D721Med (cell line): ENCODE measurements around the gene GTF2A2.

Source experiments
- DNase-seq: peaks from one replicate; pipeline ENCODE4 v3.0.0; 2011; ENCODE audit warnings: low spot score; ENCODE audit not compliant: insufficient read length
- FAIRE-seq: peaks from 2 replicates; lab custom pipeline; 2011; peaks lifted over from hg19 to GRCh38; lab: Jason Lieb, UNC
- TF ChIP-seq, protein P1 (sequence below): IDR thresholded peaks from 2 replicates; pipeline ENCODE4 v1.5.1; 2012; ENCODE audit warnings: mild to moderate bottlenecking, control low read depth; ENCODE audit not compliant: insufficient read depth; ENCODE audit errors: missing control alignments

GTF2A2 gene

DNA sequence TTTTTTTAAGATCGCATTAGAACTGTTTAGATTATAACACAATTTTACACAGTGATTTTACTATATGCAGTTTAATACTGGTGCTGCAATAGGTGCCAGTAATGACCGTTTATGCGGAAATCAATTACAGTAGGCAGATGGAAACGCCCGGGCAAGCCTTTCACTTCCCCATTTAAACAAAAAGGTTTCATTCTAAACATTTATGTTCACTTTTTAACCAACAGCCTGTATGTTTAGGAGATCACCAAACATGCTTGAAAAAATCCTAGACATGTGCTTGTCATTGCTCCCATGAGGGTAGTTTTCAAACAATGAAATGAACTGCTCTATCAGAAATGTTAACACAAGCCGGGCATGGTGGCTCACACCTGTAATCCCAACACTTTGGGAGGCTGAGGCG, 29.1 kb upstream of the GTF2A2 start:
- DNase-seq = no peak
- TF ChIP-seq, protein P1, sequence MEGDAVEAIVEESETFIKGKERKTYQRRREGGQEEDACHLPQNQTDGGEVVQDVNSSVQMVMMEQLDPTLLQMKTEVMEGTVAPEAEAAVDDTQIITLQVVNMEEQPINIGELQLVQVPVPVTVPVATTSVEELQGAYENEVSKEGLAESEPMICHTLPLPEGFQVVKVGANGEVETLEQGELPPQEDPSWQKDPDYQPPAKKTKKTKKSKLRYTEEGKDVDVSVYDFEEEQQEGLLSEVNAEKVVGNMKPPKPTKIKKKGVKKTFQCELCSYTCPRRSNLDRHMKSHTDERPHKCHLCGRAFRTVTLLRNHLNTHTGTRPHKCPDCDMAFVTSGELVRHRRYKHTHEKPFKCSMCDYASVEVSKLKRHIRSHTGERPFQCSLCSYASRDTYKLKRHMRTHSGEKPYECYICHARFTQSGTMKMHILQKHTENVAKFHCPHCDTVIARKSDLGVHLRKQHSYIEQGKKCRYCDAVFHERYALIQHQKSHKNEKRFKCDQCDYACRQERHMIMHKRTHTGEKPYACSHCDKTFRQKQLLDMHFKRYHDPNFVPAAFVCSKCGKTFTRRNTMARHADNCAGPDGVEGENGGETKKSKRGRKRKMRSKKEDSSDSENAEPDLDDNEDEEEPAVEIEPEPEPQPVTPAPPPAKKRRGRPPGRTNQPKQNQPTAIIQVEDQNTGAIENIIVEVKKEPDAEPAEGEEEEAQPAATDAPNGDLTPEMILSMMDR = no peak
- no peak for FAIRE-seq

DNA sequence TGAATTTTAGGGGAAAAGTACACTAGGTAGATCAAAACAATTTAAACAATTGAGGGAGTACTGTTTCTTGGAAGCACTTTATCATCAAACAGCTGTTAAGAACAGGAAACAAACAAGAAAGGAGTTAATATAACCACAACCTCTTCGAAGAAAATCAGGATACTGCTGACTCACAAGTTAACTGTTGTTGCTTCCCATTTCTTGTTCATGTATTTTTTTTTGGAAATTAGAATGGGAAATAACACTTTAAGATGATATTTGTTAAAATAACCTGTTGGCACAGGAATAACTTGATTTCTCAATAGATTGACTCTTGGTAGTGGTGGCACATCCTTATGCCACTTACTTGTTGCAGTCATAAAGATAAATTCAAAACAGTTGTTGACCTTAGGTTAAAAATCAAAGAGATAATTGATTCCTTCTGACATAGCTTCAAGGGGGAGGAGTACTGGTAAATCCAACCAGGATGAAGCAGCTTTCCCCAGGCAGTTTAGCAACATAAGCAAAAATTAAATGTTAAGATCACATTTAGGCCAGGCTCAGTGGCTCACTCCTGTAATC, 28.5 kb upstream of the GTF2A2 start:
- FAIRE-seq = no peak
- TF ChIP-seq, protein P1 = no peak
- no peak for DNase-seq

DNA sequence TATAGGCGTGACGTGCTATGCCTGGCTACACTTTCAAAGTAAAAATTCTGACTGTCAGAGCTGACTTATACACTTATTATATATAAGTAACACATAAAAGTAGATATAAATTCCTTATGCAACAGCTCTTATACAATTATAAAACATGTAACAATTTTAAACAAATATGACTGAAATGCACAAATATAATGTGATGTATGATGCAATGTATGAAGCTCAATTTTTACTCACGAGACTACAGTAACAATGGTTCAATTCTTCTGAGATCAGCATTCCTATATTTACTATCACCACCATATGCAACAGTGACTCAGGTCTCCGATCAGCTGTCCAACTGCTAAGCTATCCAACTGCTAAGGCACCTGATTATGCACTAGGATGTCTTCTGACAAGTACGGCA, 23.6 kb upstream of the GTF2A2 start:
- FAIRE-seq (no peak), DNase-seq (no peak)
- TF ChIP-seq, protein P1 = no peak

DNA sequence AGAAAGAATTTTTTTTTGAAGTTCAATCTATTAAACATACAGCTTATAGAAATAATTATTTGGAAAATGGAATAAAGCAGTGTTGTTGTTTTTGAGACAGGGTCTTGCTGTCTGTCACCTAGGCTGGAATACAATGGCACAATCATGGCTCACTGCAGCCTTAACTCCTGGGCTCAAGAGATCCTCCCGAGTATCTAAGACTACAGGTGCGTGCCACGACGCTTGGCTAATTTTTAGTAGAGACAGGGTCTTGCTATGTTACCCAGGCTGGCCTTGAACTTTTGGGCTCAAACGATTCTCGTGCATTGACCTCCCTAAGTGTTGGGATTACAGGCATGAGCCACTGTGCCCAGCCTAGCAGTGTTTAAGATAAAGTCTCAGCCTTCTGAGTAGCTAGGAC, 23.0 kb upstream of the GTF2A2 start:
- FAIRE-seq (no peak), DNase-seq (no peak)
- TF ChIP-seq, protein P1 = no peak

DNA sequence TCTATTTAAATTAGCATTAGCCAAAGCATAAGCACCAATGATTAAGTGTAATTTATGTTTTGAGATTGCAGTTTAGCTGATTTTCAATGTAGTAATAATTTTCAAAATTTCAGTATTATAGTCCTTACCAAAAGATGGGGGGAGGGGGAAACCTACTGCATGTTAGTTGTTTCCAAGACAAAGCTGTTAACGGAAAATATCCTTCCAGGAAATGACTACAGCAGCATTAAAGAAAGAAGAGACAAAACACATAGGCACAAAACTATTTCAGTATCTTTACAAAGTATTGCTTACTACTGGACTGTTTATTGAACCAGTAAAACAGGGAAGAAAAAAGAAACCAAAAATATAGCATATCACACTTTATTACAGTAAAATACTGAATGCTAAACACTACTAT, 21.3 kb upstream of the GTF2A2 start:
- TF ChIP-seq, protein P1 = no peak
- FAIRE-seq (no peak), DNase-seq (no peak)

DNA sequence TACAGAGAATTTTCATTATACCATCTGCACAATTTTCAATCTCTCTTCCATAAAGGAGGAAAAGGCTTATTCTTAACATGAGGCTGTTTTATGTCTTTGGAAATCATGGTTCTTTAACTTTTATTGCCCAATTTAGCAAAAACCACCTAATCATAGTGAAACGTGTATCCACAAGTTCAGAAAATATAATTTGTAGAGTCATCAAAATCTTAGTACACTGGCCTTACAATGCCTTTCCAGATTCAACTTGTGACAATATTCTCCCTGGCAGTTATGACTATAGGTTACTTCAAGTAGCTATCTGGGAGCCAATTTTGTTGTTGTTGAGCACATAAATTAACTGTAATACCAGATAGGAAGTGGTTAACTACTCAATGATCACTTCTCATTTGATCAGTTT, 20.9 kb upstream of the GTF2A2 start:
- DNase-seq (no peak), FAIRE-seq (no peak)
- TF ChIP-seq, protein P1 = no peak

DNA sequence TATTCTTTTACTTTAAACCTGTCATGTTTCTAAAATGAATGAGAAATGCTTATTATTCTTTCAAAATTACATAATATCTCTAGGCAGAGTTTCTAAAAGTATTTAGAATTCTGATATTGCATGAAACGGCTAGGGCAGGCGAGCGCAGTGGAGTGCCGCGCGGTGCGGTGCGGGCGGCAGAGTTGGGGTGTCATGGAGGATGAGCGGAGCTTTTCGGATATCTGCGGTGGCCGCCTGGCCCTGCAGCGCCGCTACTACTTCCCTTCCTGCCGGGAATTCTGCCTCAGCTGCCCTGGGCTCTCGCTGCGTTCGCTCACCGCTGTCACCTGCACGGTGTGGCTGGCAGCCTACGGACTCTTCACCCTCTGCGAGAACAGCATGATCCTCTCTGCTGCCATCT, 19.2 kb upstream of the GTF2A2 start:
- TF ChIP-seq, protein P1 = no peak

More for the DNA sequence above, 19.2 kb upstream of the GTF2A2 start:
- no peak for DNase-seq
- FAIRE-seq = no peak
